HG02852 (cell line): ENCODE data around the gene LAMA4.

Experiments used
- ATAC-seq: cut with Tn5 transposase; IDR thresholded peaks from one replicate; pipeline ENCODE4 v1.9.1; 2021; ENCODE audit warnings: mild to moderate bottlenecking, moderate library complexity; ENCODE audit not compliant: unreplicated experiment

The LAMA4 gene

DNA sequence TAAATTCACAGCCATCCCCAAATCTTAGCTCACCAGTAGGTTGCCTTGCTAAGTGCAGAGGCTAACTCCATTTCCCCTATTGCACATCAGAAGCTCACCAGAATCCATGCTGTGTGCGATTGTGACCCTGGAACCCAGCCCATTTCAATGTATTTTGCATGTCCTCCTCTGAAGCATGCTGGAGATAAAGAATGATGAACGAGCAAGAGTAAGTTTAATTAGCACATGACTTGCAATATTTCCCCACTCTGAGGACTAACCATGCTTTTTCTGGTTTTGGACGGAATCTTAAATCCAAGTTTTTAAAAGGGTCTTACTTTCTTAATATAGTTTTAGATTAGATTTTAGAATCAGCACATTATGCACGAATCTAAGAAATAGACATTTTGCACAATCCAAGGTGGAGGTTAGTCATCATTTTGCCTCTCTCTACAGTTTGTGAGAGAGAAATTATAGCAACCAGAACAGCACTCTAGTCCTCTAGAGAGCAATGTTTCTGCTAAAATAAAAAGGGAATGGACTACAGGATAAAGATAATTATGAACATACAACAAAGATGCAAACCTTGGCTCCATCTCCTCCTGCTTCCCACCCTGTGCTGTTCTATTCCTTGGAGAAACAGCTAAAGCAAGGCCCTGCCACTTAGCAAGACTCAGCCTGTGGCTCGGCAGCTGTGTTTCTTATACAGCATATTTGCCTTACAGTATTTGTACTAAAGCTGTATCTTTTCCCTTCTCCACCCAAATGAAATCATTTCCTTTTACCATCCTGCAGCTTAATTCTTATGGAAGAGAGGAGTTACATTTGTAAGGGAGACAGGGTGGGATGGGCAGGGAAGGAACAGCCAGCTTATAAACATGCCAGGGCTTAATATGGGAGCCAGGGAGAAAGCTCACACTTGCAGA is 24.9 kb upstream of the LAMA4 start:
- no peak for ATAC-seq

DNA sequence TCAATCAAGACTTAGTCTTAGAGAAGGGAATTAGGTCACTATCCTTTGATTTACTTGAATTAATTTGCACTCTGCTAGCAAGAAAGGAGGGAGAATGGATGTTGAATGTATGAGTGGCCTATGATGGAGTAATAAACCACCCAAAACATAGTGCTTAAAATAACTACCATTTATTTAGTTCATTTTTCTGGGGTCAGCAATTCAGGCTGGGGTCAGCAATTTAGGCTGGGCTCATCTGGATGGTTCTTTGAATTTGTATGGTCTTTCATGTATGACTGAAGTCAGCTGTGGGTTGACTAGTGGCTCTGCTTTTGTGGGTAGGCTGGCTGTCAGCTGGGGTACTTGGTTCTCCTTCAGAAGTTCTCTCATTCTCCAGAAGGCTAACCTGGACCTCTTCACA is 21.0 kb upstream of the LAMA4 start:
- no peak for ATAC-seq

DNA sequence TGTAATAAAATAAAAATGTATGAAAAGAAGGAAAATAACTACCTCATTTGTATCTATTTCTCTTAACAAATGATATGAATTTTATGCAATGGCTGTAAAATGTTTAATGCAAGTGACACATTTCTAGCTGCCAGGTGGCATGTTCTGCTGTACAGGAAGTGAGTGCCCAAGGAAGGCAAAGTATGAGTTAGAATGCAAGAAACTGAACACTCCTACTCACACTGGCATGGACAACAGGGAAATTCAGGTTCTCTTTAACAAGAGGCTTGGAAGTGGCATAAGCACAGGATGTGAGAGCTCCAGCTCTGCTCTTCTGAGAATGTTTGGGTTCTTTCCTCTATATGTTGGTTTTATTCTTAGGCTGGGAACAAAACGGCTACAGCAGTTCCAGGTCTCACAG is 20.4 kb upstream of the LAMA4 start:
- no peak for ATAC-seq

DNA sequence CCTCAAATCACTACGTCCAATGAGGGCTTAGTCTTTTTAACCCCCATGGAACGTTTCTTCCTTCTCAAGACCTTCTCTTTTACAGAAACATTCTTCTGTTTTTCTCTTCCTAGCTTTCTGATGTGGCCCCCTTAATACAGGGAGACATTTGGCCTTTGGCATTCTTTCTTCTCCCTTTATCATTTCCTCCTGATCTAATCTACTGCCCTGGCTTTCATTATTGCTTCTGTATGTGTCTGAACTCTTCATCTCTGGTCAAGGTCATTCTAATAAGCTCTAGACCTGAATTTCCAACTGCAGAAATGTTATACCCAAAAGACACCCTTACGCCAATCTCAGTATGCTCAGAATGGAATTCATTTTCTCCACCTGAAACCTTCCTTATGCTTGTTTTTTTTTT is 18.4 kb upstream of the LAMA4 start:
- ATAC-seq: no peak

DNA sequence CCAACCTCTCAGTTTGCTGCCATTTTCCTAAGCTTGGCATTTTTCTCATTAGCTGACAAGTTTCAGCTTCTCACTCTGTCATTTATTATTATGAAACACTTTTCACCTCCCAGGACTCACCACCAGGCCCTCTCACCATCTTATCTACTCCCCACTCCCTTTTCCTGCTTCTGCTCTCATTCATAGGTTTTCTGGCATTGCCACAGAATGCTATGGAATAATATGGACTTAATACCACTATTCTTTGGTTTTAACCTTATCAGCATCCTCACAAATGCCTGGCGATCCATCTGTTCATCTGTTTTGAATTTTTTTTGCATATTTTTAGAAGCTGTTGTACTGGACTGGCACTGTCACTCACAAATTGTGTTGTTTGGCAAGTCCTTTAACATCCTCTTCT is 16.4 kb upstream of the LAMA4 start:
- ATAC-seq: no peak

DNA sequence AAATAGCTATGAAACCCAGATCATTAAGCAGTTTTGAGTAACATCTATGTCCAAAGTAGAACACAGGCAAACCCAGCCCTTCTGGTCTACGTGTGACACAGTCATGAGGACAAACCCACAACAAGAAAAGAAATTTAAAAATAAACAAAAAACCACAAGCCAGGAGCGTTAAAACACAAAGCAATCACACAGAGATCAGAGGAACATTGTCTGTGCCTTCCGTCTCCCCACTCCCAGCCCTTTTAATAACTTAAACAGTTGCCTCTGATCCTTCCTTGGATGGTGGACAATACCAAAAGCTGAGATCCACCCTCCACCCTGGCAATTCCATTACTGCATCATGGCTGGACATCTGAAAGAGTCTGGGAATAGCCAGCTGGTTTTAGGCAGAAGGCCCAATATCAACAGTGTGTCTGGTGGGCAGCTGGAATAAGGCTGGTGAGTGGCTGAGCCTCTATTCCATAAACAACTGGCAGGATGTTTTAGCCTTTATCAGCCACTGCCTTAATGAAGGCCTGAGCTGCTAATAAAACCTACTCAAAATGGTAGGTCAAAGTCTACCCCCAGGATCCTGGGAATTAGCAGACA is 15.7 kb upstream of the LAMA4 start:
- ATAC-seq: no peak

DNA sequence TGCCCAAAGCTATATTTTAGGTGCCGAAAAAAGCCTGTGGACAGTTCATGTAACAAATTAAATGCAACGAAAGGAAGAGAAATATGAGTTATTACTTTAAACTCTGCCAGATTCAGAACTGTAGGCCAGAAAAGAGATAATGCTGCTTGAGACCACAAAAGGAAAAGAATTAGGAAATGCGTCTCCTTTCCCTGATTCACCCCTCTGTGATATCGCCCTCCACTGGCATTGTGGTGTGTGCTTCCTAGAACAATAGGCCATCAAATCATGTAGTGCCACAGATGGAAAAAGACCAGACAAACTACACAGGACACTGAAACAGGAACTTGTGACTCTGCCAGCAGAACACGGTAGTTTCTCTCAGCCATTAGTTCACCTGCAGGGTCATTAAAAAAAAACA is 14.7 kb upstream of the LAMA4 start:
- no peak for ATAC-seq

DNA sequence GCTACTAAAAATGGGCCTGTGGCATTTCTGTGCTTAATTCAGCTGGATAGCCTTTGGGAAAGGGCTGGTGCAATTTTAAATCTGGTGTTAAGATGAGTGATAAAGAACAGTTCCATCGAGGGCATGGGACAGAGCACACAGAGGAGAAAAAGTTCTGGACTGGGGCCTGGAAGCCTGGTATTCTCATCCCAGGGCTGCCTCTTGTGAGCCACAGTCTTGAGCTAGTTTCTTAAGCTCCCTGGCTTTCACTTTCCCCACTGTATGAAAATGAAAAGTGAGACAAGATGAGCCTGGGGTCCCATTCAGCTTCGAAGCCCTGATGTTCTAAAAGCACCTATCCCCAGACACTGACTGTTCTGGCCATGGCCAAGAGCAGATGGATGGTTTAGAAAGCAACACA is 14.3 kb upstream of the LAMA4 start:
- no peak for ATAC-seq

DNA sequence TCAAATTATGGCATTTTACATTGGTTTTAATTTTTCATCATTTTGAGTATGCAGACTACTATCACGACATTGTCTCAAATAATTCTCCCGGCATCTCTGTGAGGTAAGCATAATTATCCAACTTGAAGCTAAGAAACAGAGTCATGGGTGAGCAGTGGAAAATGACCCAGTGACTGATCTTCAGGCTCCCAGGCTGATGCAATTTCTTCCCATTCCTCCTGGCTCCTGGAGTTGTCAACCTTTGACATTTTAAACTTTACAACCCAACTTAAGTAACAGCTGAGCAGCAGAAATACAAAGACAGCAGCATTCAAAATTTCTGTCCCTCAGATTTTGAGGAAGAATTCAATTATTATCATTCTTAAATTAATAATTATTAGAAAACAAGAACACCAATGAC is 13.7 kb upstream of the LAMA4 start:
- no peak for ATAC-seq

DNA sequence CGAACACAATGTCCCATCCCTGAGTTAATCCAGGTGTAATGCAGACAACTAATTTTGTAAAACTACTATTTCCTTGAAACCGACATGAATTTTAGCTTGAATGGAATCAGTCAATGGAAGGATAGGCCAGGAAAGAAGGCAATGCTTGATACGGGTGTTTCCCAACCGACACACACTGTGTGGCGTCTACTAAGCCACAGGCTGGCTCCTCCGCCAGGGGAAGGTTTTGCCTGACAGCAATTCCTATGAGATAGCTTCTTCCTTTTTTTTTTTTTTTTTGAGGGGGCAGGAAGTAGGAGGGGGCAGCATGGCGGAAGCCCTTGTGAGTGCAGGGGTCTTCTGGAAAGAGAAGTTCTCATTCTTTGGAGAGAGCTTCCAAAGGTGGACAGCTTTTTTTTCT is 12.0 kb upstream of the LAMA4 start:
- ATAC-seq: no peak

DNA sequence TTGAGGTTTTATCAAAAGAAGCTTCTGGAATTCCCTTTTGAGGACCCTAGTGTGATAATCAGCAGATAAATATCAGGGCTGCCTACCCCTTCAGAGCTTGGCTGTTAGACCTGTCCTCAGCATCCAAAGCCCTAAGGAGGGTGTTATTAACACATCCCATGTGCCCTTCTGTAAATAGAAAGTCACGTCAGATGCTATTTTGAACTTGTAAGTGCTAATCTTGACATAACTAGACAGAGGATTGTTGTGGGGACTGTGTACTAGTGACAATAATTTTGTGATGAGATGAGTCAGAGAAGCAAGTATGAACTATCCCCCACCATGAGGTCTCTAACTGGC is 4.9 kb upstream of the LAMA4 start:
- ATAC-seq: no peak

DNA sequence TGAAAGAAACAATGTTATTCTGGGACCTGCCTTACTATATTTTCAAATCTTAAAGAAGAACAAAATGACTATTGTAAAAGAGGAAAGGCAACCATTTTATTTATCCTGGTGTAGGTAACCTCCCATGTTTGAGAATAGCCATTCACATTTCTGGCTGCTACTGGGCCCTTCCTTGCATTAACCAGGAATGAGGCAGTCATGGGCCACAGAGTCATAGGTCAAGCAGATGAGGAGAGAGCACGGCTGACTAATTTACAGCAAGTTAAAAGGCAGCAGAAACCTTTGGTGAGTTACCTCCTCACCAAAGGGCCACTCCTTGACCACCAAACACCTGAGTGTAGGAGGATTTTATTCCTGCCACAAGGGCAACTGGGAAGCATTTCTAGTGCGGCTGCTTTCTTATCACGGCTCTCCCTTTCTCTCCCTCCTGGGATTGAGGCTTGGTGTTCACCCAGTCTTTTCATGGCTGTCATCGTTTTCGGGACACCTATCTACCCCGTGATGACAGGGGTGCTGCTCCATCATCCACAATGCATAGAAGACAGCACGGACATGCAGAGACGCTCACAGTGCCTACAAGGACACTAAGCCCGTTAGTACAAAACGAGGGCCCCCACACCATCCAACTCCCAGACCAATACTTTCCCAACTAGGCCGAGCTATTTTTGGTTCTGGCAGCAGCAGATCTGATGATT is 4.4 kb upstream of the LAMA4 start:
- no peak for ATAC-seq

DNA sequence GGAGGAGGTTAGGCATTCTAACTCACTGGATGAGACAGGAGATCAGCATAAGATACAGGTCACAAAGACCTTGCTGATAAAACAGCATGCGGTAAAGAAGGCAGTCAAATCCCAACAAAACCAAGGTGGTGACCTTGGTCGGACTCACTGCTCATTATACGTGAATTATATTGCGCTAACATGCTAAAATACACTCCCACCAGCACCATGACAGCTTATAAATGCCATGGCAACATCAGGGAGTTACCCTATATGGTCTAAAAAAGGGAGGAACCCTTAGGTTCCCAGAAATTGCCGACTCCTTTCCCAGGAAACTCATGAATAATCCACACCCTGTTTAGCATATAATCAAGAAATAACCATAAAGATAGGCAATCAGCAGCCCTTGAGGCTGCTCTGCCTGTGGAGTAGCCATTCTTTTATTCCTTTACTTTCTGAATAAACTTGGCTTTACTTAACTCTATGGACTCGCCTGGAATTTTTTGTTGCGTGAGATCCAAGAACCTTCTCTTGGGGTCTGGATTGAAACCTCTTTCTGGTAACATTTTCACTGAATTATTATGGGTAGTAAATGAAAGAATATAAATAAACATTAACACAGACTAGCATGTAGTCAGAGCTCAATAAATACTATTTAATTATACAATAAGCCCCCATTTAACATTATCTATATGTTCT is 3.0 kb upstream of the LAMA4 start:
- no peak for ATAC-seq

DNA sequence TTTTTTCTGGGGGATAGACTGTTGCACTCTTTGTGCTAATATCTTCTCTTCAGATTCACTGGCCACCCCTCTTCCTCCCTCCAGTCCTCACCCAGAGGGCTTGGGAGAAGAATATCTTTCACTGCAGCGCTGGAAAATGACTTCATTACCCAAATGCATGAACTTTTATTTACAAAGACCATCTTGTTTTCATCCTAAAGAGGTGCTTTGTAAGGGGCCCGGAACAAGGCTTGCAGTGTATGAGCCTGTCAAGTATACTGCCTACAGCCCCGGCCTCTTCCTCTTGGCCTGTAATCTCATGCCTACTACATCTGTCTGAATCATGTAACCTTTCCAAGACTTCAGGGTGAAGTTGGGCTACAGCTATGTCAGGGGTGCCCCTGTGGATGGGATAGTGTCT is 554 bp upstream of the LAMA4 start:
- no peak for ATAC-seq

DNA sequence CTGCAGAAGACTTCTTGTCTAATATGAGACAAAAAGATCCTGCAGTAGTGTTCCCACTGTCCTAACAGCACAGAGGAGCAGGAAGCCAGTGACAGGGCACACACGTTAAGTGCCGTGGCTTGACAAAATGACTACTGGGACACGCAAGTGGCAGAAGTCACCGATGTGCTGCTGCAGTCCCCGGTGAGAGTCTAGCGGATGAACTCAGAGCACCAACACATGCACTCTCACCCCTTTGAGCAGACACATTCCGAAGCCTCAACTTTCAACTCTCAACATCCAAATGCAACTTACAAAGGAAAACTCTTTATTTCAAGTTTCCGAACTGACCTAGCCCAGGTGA is 898 bp downstream of the LAMA4 start:
- no peak for ATAC-seq

DNA sequence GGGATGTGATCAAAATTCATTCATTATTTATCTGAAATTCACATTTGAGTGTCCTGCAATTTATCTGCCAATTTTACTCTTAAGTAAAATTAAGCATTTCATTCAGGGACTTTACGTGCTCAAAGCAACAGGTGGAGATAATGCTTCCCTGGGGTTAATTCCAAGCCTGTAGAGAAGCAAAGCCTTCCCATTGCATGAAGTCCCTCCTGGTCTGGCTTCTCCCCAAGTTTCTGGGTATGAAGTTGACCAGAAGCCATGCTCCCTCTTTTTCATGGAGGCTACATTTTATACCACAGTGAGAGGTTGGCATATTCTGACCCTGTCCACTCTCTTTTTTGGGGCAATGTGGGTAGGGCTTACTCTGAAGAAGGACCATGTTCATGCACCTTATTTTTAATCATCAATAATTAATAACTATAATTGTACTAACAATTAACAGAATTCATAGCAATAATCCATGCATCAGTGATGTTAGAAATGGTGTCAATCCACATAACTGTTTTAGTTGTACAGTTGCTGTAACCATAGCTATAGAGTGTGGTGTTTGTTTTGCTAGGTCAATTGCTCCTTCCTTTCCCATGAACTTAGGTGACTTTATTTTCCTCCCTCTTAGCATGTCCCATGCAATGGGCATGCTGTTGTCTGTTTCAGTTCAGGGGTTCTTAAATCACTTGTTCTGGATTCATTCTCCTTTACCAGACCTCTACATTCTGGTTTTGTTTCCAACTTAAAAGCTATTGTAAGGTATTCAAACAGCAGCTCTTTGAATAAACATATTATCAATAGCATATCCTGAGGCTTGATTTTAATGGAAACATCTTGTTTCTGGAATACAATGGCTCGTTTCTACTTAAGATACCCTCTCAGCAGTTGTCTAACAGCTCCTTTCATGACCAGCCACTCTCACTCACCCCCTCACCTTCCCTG is 1.5 kb downstream of the LAMA4 start:
- ATAC-seq: no peak

DNA sequence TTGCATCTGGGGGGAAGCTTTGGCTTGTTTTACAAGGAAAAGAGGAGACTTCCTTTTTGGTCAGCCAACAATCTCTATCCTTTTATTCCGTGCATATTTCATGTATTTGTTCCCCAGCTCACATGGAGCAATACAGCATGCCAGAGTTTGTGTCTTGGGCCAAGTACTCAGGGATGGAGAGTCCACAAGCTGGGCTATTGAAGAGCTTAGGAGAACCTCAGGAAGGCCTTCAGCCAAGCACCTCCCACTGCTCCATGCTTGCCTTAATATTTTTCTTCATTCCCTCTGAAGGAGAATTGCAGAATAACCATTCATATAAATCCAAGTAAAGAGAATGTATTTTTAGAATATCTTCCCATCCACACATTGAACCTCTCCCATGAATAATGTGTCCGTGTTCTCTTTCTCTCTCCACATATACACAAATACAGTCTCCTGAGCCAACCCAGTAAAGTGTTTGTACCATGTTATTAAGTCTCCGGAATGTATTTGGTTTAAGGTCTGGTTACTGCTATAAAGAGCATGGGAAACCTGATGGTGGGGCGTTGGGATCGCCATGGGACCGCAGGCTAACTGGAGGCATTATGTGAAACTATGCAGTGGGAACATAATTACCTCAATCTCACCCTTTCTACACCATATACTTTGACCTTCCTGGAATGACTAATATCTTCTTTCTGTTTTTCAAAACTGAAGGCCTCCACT is 3.0 kb downstream of the LAMA4 start:
- ATAC-seq: no peak

DNA sequence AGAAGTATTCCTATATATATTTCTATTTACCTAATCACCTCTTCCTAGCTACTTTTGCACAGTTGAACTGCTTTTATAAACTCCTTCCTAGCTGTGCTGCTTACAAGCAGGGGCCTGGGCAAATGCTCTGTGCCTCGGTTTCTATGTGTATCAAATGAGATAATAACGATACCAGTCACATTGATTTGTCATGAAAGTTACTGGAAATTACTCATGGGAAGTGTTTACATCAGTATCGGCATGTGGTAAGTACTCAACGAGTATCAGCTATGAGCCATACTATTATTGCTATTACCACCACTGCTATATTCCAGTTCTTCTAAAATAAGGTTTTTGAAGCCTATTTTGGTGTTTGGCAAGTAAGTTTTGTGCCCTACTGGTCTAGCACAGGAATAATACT is 4.9 kb downstream of the LAMA4 start:
- ATAC-seq: no peak

DNA sequence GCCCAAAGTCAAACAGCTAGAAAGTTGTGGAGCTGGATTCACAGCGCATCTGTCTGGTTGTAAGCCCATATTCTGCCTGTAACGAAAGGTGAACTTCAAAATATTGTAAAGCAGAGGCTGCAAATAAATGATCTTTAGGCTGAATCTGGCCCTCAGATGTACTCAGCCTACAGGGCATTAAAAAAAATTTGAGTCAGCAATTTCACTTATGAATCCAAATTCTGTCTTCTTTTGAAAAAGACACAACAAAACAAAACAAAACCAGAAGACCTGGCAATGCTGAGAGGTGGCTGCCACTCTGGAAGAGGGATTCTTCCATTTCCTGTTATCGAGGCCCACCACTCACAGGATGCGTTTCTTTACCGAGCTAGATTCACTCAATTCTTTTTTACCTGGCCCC is 7.1 kb downstream of the LAMA4 start:
- no peak for ATAC-seq
